B cell (primary cell): ENCODE data around the gene RHOV. TPM values are rescaled to one million over a fixed set of nuclear protein-coding genes. Genes with fewer than 3 reads are reported as not detected.

Experiments used
- polyA plus RNA-seq: library from polyadenylated mRNA; depleted of rRNA; stranded (reverse); fragments of >200 nt; gene quantifications from 2 replicates; pipeline ENCODE4 v1.2.3, GENCODE V29; 2012
- small RNA-seq: library from RNA; depleted of rRNA; stranded (forward); fragments of <200 nt; gene quantifications from one replicate; pipeline ENCODE3, GENCODE V24; 2012; ENCODE audit warnings: low replicate concordance, low read depth; ENCODE audit not compliant: insufficient read length
- total RNA-seq, 2 donors: library from RNA; stranded (reverse); fragments of 120-200 nt in 1 of 2; gene quantifications; 1 replicate in 1 of 2; 2 replicates in 1 of 2; pipeline versions ENCODE4 v1.2.3 to v1.2.4, GENCODE V29; 2013 to 2022

The RHOV gene
- total and polyA plus RNA-seq, 2 donors (not counting 1 experiment from before 2014, with no cell fraction given) = 0.54 TPM; not detected in 1

Small RNA genes lying within 50 kb of the gene (small RNA-seq; reads per million reads assigned to genes)
- not detected for gene AC025166.1

Other genes starting within 250 kb of the RHOV start
- 1.9 and 2.0 TPM in 2 replicates for gene RAD51, start 179.1 kb downstream of the RHOV start, total RNA-seq
- gene RAD51, start 179.1 kb downstream of the RHOV start, polyA plus RNA-seq = 0.61 and 0.67 TPM in 2 replicates
- gene RMDN3, start 119.0 kb downstream of the RHOV start, total RNA-seq = 22.1 and 24.2 TPM in 2 replicates
- gene RMDN3, start 119.0 kb downstream of the RHOV start, polyA plus RNA-seq = 11.6 and 12.4 TPM in 2 replicates
- 23.1 and 23.7 TPM in 2 replicates for gene GCHFR, start 110.2 kb downstream of the RHOV start, total RNA-seq
- gene GCHFR, start 110.2 kb downstream of the RHOV start, polyA plus RNA-seq = 6.2 and 14.3 TPM in 2 replicates
- gene C15orf62, start 104.3 kb downstream of the RHOV start, total RNA-seq = 8.6 and 9.5 TPM in 2 replicates
- gene C15orf62, start 104.3 kb downstream of the RHOV start, polyA plus RNA-seq = 0.30 and 0.50 TPM in 2 replicates
- 29.4 and 29.8 TPM in 2 replicates for gene ZFYVE19, start 67.1 kb downstream of the RHOV start, total RNA-seq
- 55.8 and 60.5 TPM in 2 replicates for gene ZFYVE19, start 67.1 kb downstream of the RHOV start, polyA plus RNA-seq
- 46.1 and 52.3 TPM in 2 replicates for gene DNAJC17, start 66.8 kb downstream of the RHOV start, total RNA-seq
- 27.3 and 30.5 TPM in 2 replicates for gene DNAJC17, start 66.8 kb downstream of the RHOV start, polyA plus RNA-seq
- not detected in 2 replicates for gene PPP1R14D, start 45.5 kb downstream of the RHOV start, total RNA-seq
- gene PPP1R14D, start 45.5 kb downstream of the RHOV start, polyA plus RNA-seq = 0.19 TPM in 1 of 2 replicates, not detected in the other
- 14.4 and 18.2 TPM in 2 replicates for gene SPINT1, start 30.2 kb downstream of the RHOV start, total RNA-seq
- gene SPINT1, start 30.2 kb downstream of the RHOV start, polyA plus RNA-seq = 12.3 and 21.3 TPM in 2 replicates
- gene VPS18, start 20.2 kb upstream of the RHOV start, total RNA-seq = 29.6 TPM in 2 replicates
- 13.6 and 22.0 TPM in 2 replicates for gene VPS18, start 20.2 kb upstream of the RHOV start, polyA plus RNA-seq
- 0.30 and 0.36 TPM in 2 replicates for gene DLL4, start 55.1 kb upstream of the RHOV start, total RNA-seq
- gene DLL4, start 55.1 kb upstream of the RHOV start, polyA plus RNA-seq = 0.07 and 0.10 TPM in 2 replicates
- 3.1 and 3.6 TPM in 2 replicates for gene CHAC1, start 79.2 kb upstream of the RHOV start, total RNA-seq
- gene CHAC1, start 79.2 kb upstream of the RHOV start, polyA plus RNA-seq = 0.81 and 1.2 TPM in 2 replicates
- 55.7 and 57.8 TPM in 2 replicates for gene INO80, start 242.0 kb upstream of the RHOV start, total RNA-seq
- 14.7 and 16.3 TPM in 2 replicates for gene INO80, start 242.0 kb upstream of the RHOV start, polyA plus RNA-seq